HCT116 (cell line): ENCODE measurements around the gene EEF1G. TPM values are rescaled to one million over a fixed set of nuclear protein-coding genes. Genes with fewer than 3 reads are reported as not detected.
A peak's percentile ranks its signal among the peaks of the same experiment; 100 is the strongest.

ENCODE experiments used
- ATAC-seq: fragments of 200-7000 bp; cut with Tn5 transposase; 2 replicates; pipeline ENCODE4 v1.9.1; 2020; ENCODE audit warnings: mild to moderate bottlenecking, moderate library complexity
- BruUV-seq: library from RNA; stranded (reverse); fragments of 400-500 nt; replicated peaks from 2 replicates; lab custom pipeline; 2021; lab: Mats Ljungman, UMichigan
- CTCF ChIA-PET: fragments of 300-600 bp; sonication (Branson Sonifier 250); formaldehyde crosslinking; loops from one replicate; lab custom pipeline; 2021; ENCODE audit warnings: antibody characterized with exemption; lab: Charles Lee
- POLR2A ChIA-PET: fragments of 300-600, 350-600 bp; sonication (Branson Sonifier 250); formaldehyde crosslinking; loops from one replicate; lab custom pipeline; 2021; ENCODE audit warnings: antibody characterized with exemption; lab: Charles Lee
- RAD21 ChIA-PET, 2 experiments: fragments of 300-600 bp; sonication (Branson Sonifier 250); formaldehyde crosslinking; loops; one replicate each; lab custom pipeline; 2023; ENCODE audit warnings: low total read pairs in 2 of 2; ENCODE audit not compliant: uncharacterized antibody in 2 of 2, unreplicated experiment in 2 of 2, low non-redundant PET in 1 of 2; lab: Charles Lee
- DNase-seq: peaks from one replicate; pipeline ENCODE4 v3.0.0-alpha.2; 2010; ENCODE audit warnings: low read depth, low spot score
- H2AFZ ChIP-seq: fragments of 200-600 bp; shearing (Covaris generic), sonication (generic); 2 replicates; pipeline ENCODE4 v1.6.1; 2017; ENCODE audit warnings: low read depth, mixed run types, mixed read lengths, antibody characterized with exemption, low read length; ENCODE audit not compliant: poor library complexity, severe bottlenecking
- H3K27ac ChIP-seq: 2 replicates; pipeline ENCODE4 v1.5.1; 2012; ENCODE audit warnings: low read depth, low read length
- H3K27me3 ChIP-seq: fragments of 200-600 bp; sonication (generic); 2 replicates; pipeline ENCODE4 v1.6.1; 2016; ENCODE audit warnings: mixed run types, low read length, mixed read lengths; ENCODE audit not compliant: insufficient read depth
- H3K36me3 ChIP-seq, 2 experiments: fragments of 200-500 bp in 1 of 2; fragments of 200-600 bp in 1 of 2; sonication (Bioruptor generic) in 1 of 2; sonication (generic) in 1 of 2; 2 replicates each; pipeline versions ENCODE4 v1.5.1 to v1.6.1; 2014 to 2016; ENCODE audit warnings: low read length in 2 of 2, inconsistent platforms in 1 of 2, mixed read lengths in 1 of 2, mixed run types in 1 of 2; ENCODE audit not compliant: insufficient read depth in 2 of 2, control insufficient read depth in 1 of 2
- H3K4me1 ChIP-seq, 2 experiments: fragments of 200-600 bp in 1 of 2; sonication (generic) in 1 of 2; 2 replicates each; pipeline versions ENCODE4 v1.5.1 to v1.6.1; 2012 to 2017; ENCODE audit warnings: low read length in 2 of 2, inconsistent platforms in 1 of 2, mild to moderate bottlenecking in 1 of 2, mixed read lengths in 1 of 2, mixed run types in 1 of 2, moderate library complexity in 1 of 2; ENCODE audit not compliant: insufficient read depth in 2 of 2, control insufficient read depth in 1 of 2
- H3K4me2 ChIP-seq: fragments of 200-600 bp; sonication (generic); 2 replicates; pipeline ENCODE4 v1.6.1; 2017; ENCODE audit warnings: mixed run types, low read length, mixed read lengths
- H3K4me3 ChIP-seq, 2 experiments: fragments of 200-600 bp in 1 of 2; sonication (generic) in 1 of 2; replicated peaks in 1 of 2; 2 replicates each; pipeline ENCODE4 v1.5.1; 2011 to 2016; ENCODE audit warnings: low read length in 2 of 2, control low read depth in 1 of 2, low read depth in 1 of 2, mild to moderate bottlenecking in 1 of 2, mixed read lengths in 1 of 2, mixed run types in 1 of 2
- H3K79me2 ChIP-seq: fragments of 200-600 bp; sonication (generic); 2 replicates; pipeline ENCODE4 v1.6.1; 2017; ENCODE audit warnings: mild to moderate bottlenecking, mixed run types, low read length, moderate library complexity, mixed read lengths; ENCODE audit not compliant: insufficient read depth
- H3K9ac ChIP-seq: fragments of 200-600 bp; sonication (generic); 2 replicates; pipeline ENCODE4 v1.6.1; 2016; ENCODE audit warnings: low read length, mixed read lengths
- H3K9me2 ChIP-seq: fragments of 200-600 bp; sonication (generic), shearing (Covaris generic); 2 replicates; pipeline ENCODE4 v1.6.1; 2017; ENCODE audit warnings: mixed run types, mild to moderate bottlenecking, moderate library complexity; ENCODE audit not compliant: insufficient read depth
- H3K9me3 ChIP-seq, 2 experiments: fragments of 200-500 bp in 1 of 2; fragments of 200-600 bp in 1 of 2; sonication (Bioruptor generic) in 1 of 2; sonication (generic) in 1 of 2; 2 replicates each; pipeline ENCODE4 v1.6.1; 2014 to 2017; ENCODE audit warnings: low read length in 2 of 2, mixed read lengths in 2 of 2, inconsistent platforms in 1 of 2, low read depth in 1 of 2, mild to moderate bottlenecking in 1 of 2, mixed run types in 1 of 2, moderate library complexity in 1 of 2; ENCODE audit not compliant: control insufficient read depth in 1 of 2, insufficient read depth in 1 of 2
- H4K20me1 ChIP-seq: fragments of 200-600 bp; sonication (generic), shearing (Covaris generic); 2 replicates; pipeline ENCODE4 v1.6.1; 2017; ENCODE audit warnings: mixed run types, mild to moderate bottlenecking, moderate library complexity; ENCODE audit not compliant: insufficient read depth
- POLR2A ChIP-seq: IDR thresholded peaks from 2 replicates; pipeline ENCODE4 v1.7.0; 2011; ENCODE audit warnings: borderline replicate concordance; ENCODE audit not compliant: insufficient read depth, insufficient read length; ENCODE audit errors: extremely low read depth
- intact Hi-C: fragments of 100-400 bp; cut with micrococcal nuclease; formaldehyde crosslinking; loops from 2 replicates; pipeline ENCODE4 v1.10.0; 2022
- total RNA-seq: library from RNA; stranded (reverse); gene quantifications from one replicate; pipeline ENCODE4 v1.2.1, GENCODE V29; 2021; ENCODE audit not compliant: unreplicated experiment
- TF ChIP-seq, protein P1 (sequence below): IDR thresholded peaks from 2 replicates; pipeline ENCODE4 v1.6.1; 2011; ENCODE audit warnings: mild to moderate bottlenecking, low read length, moderate library complexity; ENCODE audit not compliant: insufficient replicate concordance; ENCODE audit errors: extremely low read depth

EEF1G gene
- total RNA-seq, 1 experiment from 2014 or later, result 1,901 TPM

DNA sequence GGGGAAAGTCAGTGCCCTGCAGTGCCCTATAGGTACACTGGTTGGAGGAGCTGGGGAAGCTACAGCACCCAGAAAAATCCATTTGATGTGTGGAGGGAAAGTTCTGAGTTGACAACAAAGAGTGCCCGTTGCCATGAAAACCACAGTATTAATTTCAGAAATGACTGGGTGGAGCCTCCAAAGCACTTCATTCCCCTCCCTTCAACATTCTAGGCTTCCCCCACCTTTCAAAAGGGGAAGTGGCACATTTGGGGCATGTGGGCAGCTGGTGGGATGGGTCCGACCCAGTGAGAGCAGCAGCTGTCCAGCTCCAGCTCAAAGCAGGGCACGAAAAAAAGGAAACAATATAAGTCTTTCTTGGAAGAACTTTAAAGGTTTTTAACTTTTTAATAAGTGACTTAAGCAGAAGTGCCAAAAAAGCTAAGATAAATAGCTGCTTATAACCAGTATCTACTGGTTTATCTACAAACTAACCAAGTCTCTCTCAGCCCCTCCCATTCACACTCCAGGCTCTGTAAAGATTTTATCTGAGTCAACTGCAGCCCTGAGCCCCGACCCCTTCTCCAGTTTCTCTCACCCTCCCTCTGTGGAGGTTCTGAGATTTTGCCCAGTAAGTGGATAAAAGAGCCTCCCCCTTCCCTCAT lies 18.1 kb downstream of the EEF1G start:
- Histone ChIP-seq H2AFZ (no peak overlapping the region), H4K20me1 (no peaks in the 10 kb centered on the region; the same call in 1 of the 2 replicates), H3K4me1 (peaks cover 84 to 99% of the 10 kb centered on the region in 2 experiments), H3K9ac (peak overlapping the region; percentile 81), H3K4me3 (peak overlapping the region; percentile 33 to 36), H3K27ac (peak overlapping the region; percentile 99), H3K27me3 (no peaks in the 10 kb centered on the region), H3K9me2 (no peaks in the 10 kb centered on the region), H3K4me2 (peak overlapping the region; percentile 94), H3K79me2 (peaks cover 32% of the 10 kb centered on the region), H3K36me3 (peaks cover 9 to 20% of the 10 kb centered on the region in 2 experiments; a peak in 3 of 4 replicates), H3K9me3 (no peaks in the 10 kb centered on the region)
- TF ChIP-seq, protein P1, sequence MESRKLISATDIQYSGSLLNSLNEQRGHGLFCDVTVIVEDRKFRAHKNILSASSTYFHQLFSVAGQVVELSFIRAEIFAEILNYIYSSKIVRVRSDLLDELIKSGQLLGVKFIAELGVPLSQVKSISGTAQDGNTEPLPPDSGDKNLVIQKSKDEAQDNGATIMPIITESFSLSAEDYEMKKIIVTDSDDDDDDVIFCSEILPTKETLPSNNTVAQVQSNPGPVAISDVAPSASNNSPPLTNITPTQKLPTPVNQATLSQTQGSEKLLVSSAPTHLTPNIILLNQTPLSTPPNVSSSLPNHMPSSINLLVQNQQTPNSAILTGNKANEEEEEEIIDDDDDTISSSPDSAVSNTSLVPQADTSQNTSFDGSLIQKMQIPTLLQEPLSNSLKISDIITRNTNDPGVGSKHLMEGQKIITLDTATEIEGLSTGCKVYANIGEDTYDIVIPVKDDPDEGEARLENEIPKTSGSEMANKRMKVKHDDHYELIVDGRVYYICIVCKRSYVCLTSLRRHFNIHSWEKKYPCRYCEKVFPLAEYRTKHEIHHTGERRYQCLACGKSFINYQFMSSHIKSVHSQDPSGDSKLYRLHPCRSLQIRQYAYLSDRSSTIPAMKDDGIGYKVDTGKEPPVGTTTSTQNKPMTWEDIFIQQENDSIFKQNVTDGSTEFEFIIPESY, result no peak
- TF ChIP-seq POLR2A, result peak; percentile 1
- BruUV-seq, result no TSS peak
- ATAC-seq (no peak), DNase-seq (no peak)
- intact Hi-C loops, result loop anchor here (1.0 to 5.0 kb wide), 3 partner anchors 131 to 287 kb away; no protein-coding TSS in a partner anchor
- ChIA-PET POLR2A (interaction anchor here (1.0 to 3.2 kb wide), 8 partner anchors 8 to 286 kb away, joined by 3 to 16 read pairs (median 5); partner anchors contain the start of genes AHNAK, C11orf98, CSKMT and EEF1G), RAD21 (interaction anchor here in 1 of 2 experiments (0.7 kb wide), 1 partner anchor 124 kb away, joined by 4 read pairs; no protein-coding TSS in a partner anchor), CTCF (interaction anchor here (0.7 to 3.8 kb wide), 5 partner anchors 13 to 231 kb away, joined by 3 to 30 read pairs (median 8); no protein-coding TSS in a partner anchor)
